K562 (cell line): ENCODE data around the gene OR6K3. TPM values are rescaled to one million over a fixed set of nuclear protein-coding genes. Genes with fewer than 3 reads are reported as not detected.

Experiments used
- ATAC-seq: fragments of 200-7000 bp; cut with Tn5 transposase; 3 replicates; pipeline ENCODE4 v1.9.1; 2020; ENCODE audit warnings: moderate library complexity
- BruUV-seq: library from RNA; stranded (reverse); fragments of 400-500 nt; replicated peaks from 2 replicates; lab custom pipeline; 2021; lab: Mats Ljungman, UMichigan
- CTCF ChIA-PET: fragments of 300-600 bp; formaldehyde crosslinking; extraction: SDS; loops from one replicate; lab custom pipeline; 2021; ENCODE audit warnings: low intra/inter-chr PET ratio; lab: Yijun Ruan, JAX
- POLR2A ChIA-PET: fragments of 300-600, 350-650 bp; sonication (Branson Sonifier 250); formaldehyde crosslinking; extraction: SDS; loops from one replicate; lab custom pipeline; 2021; ENCODE audit warnings: antibody characterized with exemption, inconsistent platforms; lab: Yijun Ruan, JAX
- DNase-seq, 4 experiments: peaks; one replicate each; pipeline versions ENCODE4 v3.0.0 to v3.0.0-alpha.2; 2011 to 2018; ENCODE audit warnings: low spot score in 3 of 4, mixed read lengths in 3 of 4; ENCODE audit errors: extremely low read depth in 1 of 4
- FAIRE-seq: peaks from 2 replicates; lab custom pipeline; 2011; peaks lifted over from hg19 to GRCh38; lab: Jason Lieb, UNC
- H2AFZ ChIP-seq: 2 replicates; pipeline ENCODE4 v1.6.0; 2011; ENCODE audit warnings: low read depth, low read length, control low read depth, inconsistent platforms
- H3K27ac ChIP-seq: fragments of 200-600 bp; 3 replicates; pipeline ENCODE4 v1.8.0; 2011; ENCODE audit warnings: low read depth, mild to moderate bottlenecking, control low read depth, inconsistent platforms, low read length, moderate library complexity, mixed read lengths; ENCODE audit errors: extremely low read depth
- H3K27me3 ChIP-seq, 2 experiments: fragments of 300-600 bp in 1 of 2; 2 replicates in 1 of 2; 3 replicates in 1 of 2; pipeline versions ENCODE4 v1.6.0 to v1.8.0; 2011; ENCODE audit warnings: inconsistent platforms in 2 of 2, low read length in 2 of 2, mild to moderate bottlenecking in 1 of 2, mixed read lengths in 1 of 2, moderate library complexity in 1 of 2; ENCODE audit not compliant: control insufficient read depth in 2 of 2, insufficient read depth in 2 of 2
- H3K36me3 ChIP-seq: fragments of 300-600 bp; 3 replicates; pipeline ENCODE4 v1.8.0; 2011; ENCODE audit warnings: mild to moderate bottlenecking, low read length, inconsistent platforms; ENCODE audit not compliant: control insufficient read depth, insufficient read depth
- H3K4me1 ChIP-seq, 2 experiments: fragments of 200-600 bp in 1 of 2; replicated peaks in 1 of 2; 2 replicates in 1 of 2; 3 replicates in 1 of 2; pipeline versions ENCODE4 v1.5.1 to v1.8.0; 2011; ENCODE audit warnings: inconsistent platforms in 2 of 2, low read length in 2 of 2, mild to moderate bottlenecking in 1 of 2, mixed read lengths in 1 of 2, moderate library complexity in 1 of 2; ENCODE audit not compliant: control insufficient read depth in 2 of 2, insufficient read depth in 2 of 2
- H3K4me2 ChIP-seq: 2 replicates; pipeline ENCODE4 v1.6.1; 2011; ENCODE audit warnings: low read length, control low read depth, inconsistent platforms, mixed read lengths; ENCODE audit not compliant: insufficient read depth
- H3K4me3 ChIP-seq: fragments of 200-600 bp; sonication (generic), shearing (Covaris generic); 2 replicates; pipeline ENCODE4 v1.5.1; 2016; ENCODE audit warnings: control low read depth, inconsistent platforms
- H3K79me2 ChIP-seq: fragments of 200-600 bp; 3 replicates; pipeline ENCODE4 v1.8.0; 2011; ENCODE audit warnings: low read length, inconsistent platforms; ENCODE audit not compliant: control insufficient read depth, insufficient read depth
- H3K9ac ChIP-seq, 2 experiments: 2 replicates each; pipeline versions ENCODE4 v1.6.0 to v1.6.1; 2011; ENCODE audit warnings: low read depth in 2 of 2, low read length in 2 of 2, control low read depth in 1 of 2, inconsistent platforms in 1 of 2, mild to moderate bottlenecking in 1 of 2, mixed read lengths in 1 of 2; ENCODE audit not compliant: insufficient read depth in 1 of 2
- H3K9me1 ChIP-seq: one replicate; pipeline ENCODE4 v1.6.0; 2011; ENCODE audit warnings: inconsistent platforms, mild to moderate bottlenecking, low read length, moderate library complexity; ENCODE audit not compliant: control insufficient read depth, insufficient read depth
- H3K9me3 ChIP-seq: replicated peaks from 2 replicates; pipeline ENCODE4 v1.5.1; 2011; ENCODE audit warnings: low read depth, low read length, inconsistent platforms; ENCODE audit not compliant: control insufficient read depth, insufficient read depth
- H4K20me1 ChIP-seq: replicated peaks from 2 replicates; pipeline ENCODE4 v1.6.1; 2011; ENCODE audit warnings: low read length, inconsistent platforms, mixed read lengths; ENCODE audit not compliant: control insufficient read depth, insufficient read depth
- ARID1B ChIP-seq: fragments of 450-650 bp; IDR thresholded peaks from 2 replicates; pipeline ENCODE4 v1.6.1; 2016; ENCODE audit warnings: antibody characterized with exemption, mild to moderate bottlenecking, inconsistent platforms
- CBFA2T2 ChIP-seq: fragments of 450-650 bp; conservative IDR thresholded peaks from 2 replicates; pipeline ENCODE4 v1.6.1; 2017; ENCODE audit warnings: mild to moderate bottlenecking
- CBFA2T3 ChIP-seq: fragments of 450-650 bp; IDR thresholded peaks from 2 replicates; pipeline ENCODE4 v1.6.1; 2017
- CHD2 ChIP-seq: IDR thresholded peaks from 2 replicates; pipeline ENCODE4 v1.6.1; 2011; ENCODE audit warnings: low read depth, low read length
- EP300 ChIP-seq: IDR thresholded peaks from 2 replicates; pipeline ENCODE4 v1.6.1; 2012; ENCODE audit warnings: low read length, improper control_type of control experiment
- FOSL1 ChIP-seq: fragments of 200-800 bp; sonication (Bioruptor generic); conservative IDR thresholded peaks from 2 replicates; pipeline ENCODE4 v1.6.1; 2016; ENCODE audit warnings: missing genetic modification characterization, missing compliant biosample characterization
- HDAC1 ChIP-seq, 2 experiments: fragments of 450-650 bp; IDR thresholded peaks; 2 replicates each; pipeline ENCODE4 v1.6.1; 2016 to 2017; ENCODE audit warnings: inconsistent platforms in 1 of 2, mild to moderate bottlenecking in 1 of 2, moderate library complexity in 1 of 2
- HDAC2 ChIP-seq: fragments of 450-650 bp; IDR thresholded peaks from 2 replicates; pipeline ENCODE4 v1.6.1; 2016; ENCODE audit warnings: mild to moderate bottlenecking
- MITF ChIP-seq: IDR thresholded peaks from 2 replicates; pipeline ENCODE4 v1.6.1; 2014; ENCODE audit warnings: antibody characterized with exemption
- TAL1 ChIP-seq: fragments of 450-650 bp; IDR thresholded peaks from 2 replicates; pipeline ENCODE4 v1.6.1; 2016; ENCODE audit warnings: mild to moderate bottlenecking
- TEAD2 ChIP-seq: fragments of 450-650 bp; IDR thresholded peaks from 2 replicates; pipeline ENCODE4 v1.6.1; 2016; ENCODE audit warnings: missing genetic modification characterization, control low read depth, missing compliant biosample characterization
- THRAP3 ChIP-seq: fragments of 450-650 bp; IDR thresholded peaks from 2 replicates; pipeline ENCODE4 v1.6.1; 2016; ENCODE audit warnings: mild to moderate bottlenecking, inconsistent platforms, borderline replicate concordance
- ZNF445 ChIP-seq: fragments of 250-450 bp; sonication (Bioruptor Pico); IDR thresholded peaks from 2 replicates; pipeline ENCODE4 v1.4.0; 2020; ENCODE audit warnings: low read depth, mild to moderate bottlenecking, moderate library complexity
- ZNF586 ChIP-seq: fragments of 450-650 bp; formaldehyde crosslinking; conservative IDR thresholded peaks from 2 replicates; pipeline ENCODE4 v1.4.0; 2020; ENCODE audit warnings: mild to moderate bottlenecking, moderate library complexity
- ZNF592 ChIP-seq: fragments of 450-650 bp; IDR thresholded peaks from 2 replicates; pipeline ENCODE4 v1.6.1; 2017; ENCODE audit warnings: antibody characterized with exemption, mild to moderate bottlenecking
- ZZZ3 ChIP-seq: fragments of 450-650 bp; IDR thresholded peaks from 2 replicates; pipeline ENCODE4 v1.6.1; 2016; ENCODE audit warnings: antibody characterized with exemption, mild to moderate bottlenecking, moderate library complexity
- WGBS: fragments of 100-300 bp; shearing (Covaris generic); methylation state at CpG from one replicate; pipeline ENCODE4 v1.1.6; 2016; ENCODE audit warnings: low coverage, mixed read lengths; ENCODE audit not compliant: insufficient coverage; ENCODE audit errors: missing lambda C conversion rate; 5-methylcytosine and 5-hydroxymethylcytosine counted together
- in situ Hi-C: fragments of 300-500 bp; cut with MboI; formaldehyde crosslinking; loops from 4 replicates; pipeline ENCODE4 v1.15.0; 2018; ENCODE audit warnings: inconsistent platforms, mixed read lengths
- intact Hi-C: fragments of 100-400 bp; cut with micrococcal nuclease; formaldehyde crosslinking; loops from 2 replicates; pipeline ENCODE4 v1.14.2; 2022
- polyA plus RNA-seq, 8 experiments: library from polyadenylated mRNA; depleted of rRNA in 4 of 8; stranded (reverse) in 5 of 8; unstranded in 3 of 8; fragments of >200 nt; fragmentation: Nextera tagmentation in 2 of 8; fragmentation: Illumina TruSeq in 1 of 8; extraction: Ambion mirVana in 2 of 8; extraction: Trizol in 1 of 8; gene quantifications; 2 replicates each; pipeline versions ENCODE4 v1.2.1 to v1.2.3, GENCODE V29; 2011 to 2014; ENCODE audit warnings: inconsistent platforms in 1 of 8, missing spikeins in 1 of 8
- total RNA-seq, 7 experiments: library from RNA; depleted of rRNA in 6 of 7; stranded (reverse); fragments of >200 nt in 6 of 7; fragmentation: Illumina TruSeq in 2 of 7; extraction: Trizol in 2 of 7; gene quantifications; 2 replicates each; pipeline versions ENCODE4 v1.2.1 to v1.2.3, GENCODE V29; 2011 to 2021; ENCODE audit warnings: low replicate concordance in 1 of 7
- TF ChIP-seq, protein P1 (sequence below): IDR thresholded peaks from 2 replicates; pipeline ENCODE4 v1.6.1; 2011; ENCODE audit warnings: borderline replicate concordance, low read depth, mild to moderate bottlenecking, moderate library complexity, low read length; ENCODE audit not compliant: insufficient read depth, poor library complexity, severe bottlenecking

Gene OR6K3
- total and polyA plus RNA-seq, 9 of the 15 experiments (the other 6 are each of a cell fraction or from before 2014, with no cell fraction given): not detected

DNA sequence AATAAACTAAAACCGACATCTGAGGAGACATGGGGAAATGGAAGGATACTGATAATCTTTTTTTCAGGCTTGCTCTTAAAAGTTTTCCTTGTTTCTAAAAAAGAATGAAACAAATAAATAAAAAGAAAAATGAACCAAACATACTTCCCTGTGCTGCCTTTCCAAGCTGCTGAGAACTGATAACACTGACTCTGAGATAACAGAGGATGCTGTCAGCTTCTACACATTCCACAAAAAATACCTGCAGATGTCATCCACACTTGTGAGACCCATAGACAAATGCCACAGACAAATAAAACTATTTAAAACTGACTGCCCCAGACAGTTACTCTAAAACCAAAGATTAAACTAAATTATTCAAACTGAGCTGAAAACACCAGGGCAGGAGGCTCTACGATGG is 12.0 kb upstream of the OR6K3 start:
- Histone ChIP-seq H3K9ac (no peak overlapping the region), H4K20me1 (no peaks in the 10 kb centered on the region), H3K27me3 (no peaks in the 10 kb centered on the region), H3K9me3 (no peaks in the 10 kb centered on the region), H3K4me3 (no peak overlapping the region), H3K27ac (peak overlapping the region; percentile 39; the same call in 1 of the 3 replicates), H3K79me2 (no peaks in the 10 kb centered on the region), H3K9me1 (no peaks in the 10 kb centered on the region), H3K4me1 (peaks cover 3 to 47% of the 10 kb centered on the region in 2 experiments; a peak in 3 of 5 replicates), H2AFZ (no peak overlapping the region), H3K36me3 (no peaks in the 10 kb centered on the region), H3K4me2 (peak overlapping the region; percentile 22; the same call in 1 of the 2 replicates)
- intact Hi-C loops (no loop called here), in situ Hi-C loops (no loop called here)
- ATAC-seq (peak; percentile 59), FAIRE-seq (peak; percentile 59), DNase-seq (peak; percentile 28 to 66 (median 46))
- CTCF ChIA-PET: no interaction called here
- BruUV-seq: no TSS peak
- POLR2A ChIA-PET: interaction anchor here (1.0 to 1.8 kb wide), 2 partner anchors 10 to 13 kb away, joined by 3 to 5 read pairs; no protein-coding TSS in a partner anchor
- 0% methylated on average over 2 of the region's 2 CpGs for WGBS
- TF ChIP-seq CBFA2T2 (peak; percentile 72), ARID1B (peak; percentile 94), HDAC2 (0 out of 2 replicates have a peak, but pooled peaks have one; percentile 26), CBFA2T3 (peak; percentile 84), TEAD2 (tag) (peak; percentile 65; the same call in 1 of the 2 replicates), MITF (no peak), THRAP3 (no peak), CHD2 (no peak), ZNF586 (CRISPR knock-in tag) (no peak), ZNF592 (no peak), ZNF445 (CRISPR knock-in tag) (no peak), HDAC1 (IDR thresholded peaks at IDR 0.05) (peak in 1 of 2 experiments; percentile 26; a peak in 1 of 4 replicates), FOSL1 (tag) (0 out of 2 replicates have a peak, but pooled peaks have one; percentile 19), EP300 (peak; percentile 76), ZZZ3 (no peak), TAL1 (peak; percentile 83)
- TF ChIP-seq, protein P1, sequence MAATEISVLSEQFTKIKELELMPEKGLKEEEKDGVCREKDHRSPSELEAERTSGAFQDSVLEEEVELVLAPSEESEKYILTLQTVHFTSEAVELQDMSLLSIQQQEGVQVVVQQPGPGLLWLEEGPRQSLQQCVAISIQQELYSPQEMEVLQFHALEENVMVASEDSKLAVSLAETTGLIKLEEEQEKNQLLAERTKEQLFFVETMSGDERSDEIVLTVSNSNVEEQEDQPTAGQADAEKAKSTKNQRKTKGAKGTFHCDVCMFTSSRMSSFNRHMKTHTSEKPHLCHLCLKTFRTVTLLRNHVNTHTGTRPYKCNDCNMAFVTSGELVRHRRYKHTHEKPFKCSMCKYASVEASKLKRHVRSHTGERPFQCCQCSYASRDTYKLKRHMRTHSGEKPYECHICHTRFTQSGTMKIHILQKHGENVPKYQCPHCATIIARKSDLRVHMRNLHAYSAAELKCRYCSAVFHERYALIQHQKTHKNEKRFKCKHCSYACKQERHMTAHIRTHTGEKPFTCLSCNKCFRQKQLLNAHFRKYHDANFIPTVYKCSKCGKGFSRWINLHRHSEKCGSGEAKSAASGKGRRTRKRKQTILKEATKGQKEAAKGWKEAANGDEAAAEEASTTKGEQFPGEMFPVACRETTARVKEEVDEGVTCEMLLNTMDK: no peak
